HEK293 (cell line): Measurements from ENCODE around the gene HARS1.

Experiments used
- CTCF ChIA-PET: fragments of 350-600 bp; formaldehyde crosslinking; extraction: SDS; loops from one replicate; lab custom pipeline; 2021; ENCODE audit warnings: antibody characterized with exemption; lab: Yijun Ruan, JAX
- POLR2A ChIA-PET: fragments of 300-600 bp; formaldehyde crosslinking; extraction: SDS; loops from one replicate; lab custom pipeline; 2020; ENCODE audit warnings: antibody characterized with exemption, inconsistent platforms; lab: Yijun Ruan, JAX
- H3K27ac ChIP-seq: fragments of 200-500 bp; sonication (Bioruptor generic); 2 replicates; pipeline ENCODE4 v1.5.1; 2014; ENCODE audit warnings: low read depth, low read length, control low read depth, inconsistent platforms; ENCODE audit errors: extremely low read depth
- H3K36me3 ChIP-seq, 2 experiments: fragments of 200-500 bp in 1 of 2; sonication (Bioruptor generic) in 1 of 2; 1 replicate in 1 of 2; 2 replicates in 1 of 2; pipeline ENCODE4 v1.5.1; 2014 to 2017; ENCODE audit warnings: inconsistent platforms in 2 of 2, low read length in 2 of 2; ENCODE audit not compliant: control insufficient read depth in 2 of 2, insufficient read depth in 1 of 2
- H3K4me1 ChIP-seq: fragments of 200-500 bp; sonication (Bioruptor generic); 2 replicates; pipeline ENCODE4 v1.5.1; 2014; ENCODE audit warnings: mild to moderate bottlenecking, low read length, inconsistent platforms; ENCODE audit not compliant: control insufficient read depth, insufficient read depth
- H3K4me3 ChIP-seq: 2 replicates; pipeline ENCODE4 v1.5.1; 2011; ENCODE audit warnings: low read depth, mild to moderate bottlenecking, control low read depth, low read length, moderate library complexity
- H3K9me3 ChIP-seq: fragments of 200-500 bp; sonication (Bioruptor generic); 2 replicates; pipeline ENCODE4 v1.5.1; 2014; ENCODE audit warnings: low read depth, low read length, inconsistent platforms; ENCODE audit not compliant: control insufficient read depth, insufficient read depth
- KLF9 ChIP-seq: fragments of 450-650 bp; formaldehyde crosslinking; IDR thresholded peaks from 2 replicates; pipeline ENCODE4 v1.5.1; 2016; ENCODE audit warnings: missing biosample characterization, missing genetic modification characterization, low read depth
- SP2 ChIP-seq: fragments of 450-650 bp; formaldehyde crosslinking; IDR thresholded peaks from 2 replicates; pipeline ENCODE4 v1.5.1; 2016; ENCODE audit warnings: missing biosample characterization, missing genetic modification characterization
- ZNF248 ChIP-seq: fragments of 450-650 bp; formaldehyde crosslinking; IDR thresholded peaks from 2 replicates; pipeline ENCODE4 v1.5.1; 2017; ENCODE audit warnings: missing biosample characterization, missing genetic modification characterization
- ZNF274 ChIP-seq, 2 experiments: fragments of 200-500 bp in 1 of 2; fragments of 450-650 bp in 1 of 2; sonication (Bioruptor generic) in 1 of 2; formaldehyde crosslinking in 1 of 2; IDR thresholded peaks; 2 replicates each; pipeline versions ENCODE4 v1.5.1 to v1.6.1; 2014 to 2016; ENCODE audit warnings: borderline replicate concordance in 1 of 2, inconsistent platforms in 1 of 2, low read length in 1 of 2, missing biosample characterization in 1 of 2, missing genetic modification characterization in 1 of 2
- ZNF292 ChIP-seq: fragments of 450-650 bp; formaldehyde crosslinking; IDR thresholded peaks from 2 replicates; pipeline ENCODE4 v1.5.1; 2016; ENCODE audit warnings: low read depth, missing biosample characterization, missing genetic modification characterization, borderline replicate concordance
- ZNF394 ChIP-seq: fragments of 450-650 bp; formaldehyde crosslinking; IDR thresholded peaks from 2 replicates; pipeline ENCODE4 v1.5.1; 2016; ENCODE audit warnings: missing biosample characterization, missing genetic modification characterization, mild to moderate bottlenecking, moderate library complexity, borderline replicate concordance
- ZNF473 ChIP-seq: fragments of 450-650 bp; formaldehyde crosslinking; IDR thresholded peaks from 2 replicates; pipeline ENCODE4 v1.5.1; 2017; ENCODE audit warnings: missing biosample characterization, missing genetic modification characterization
- ZNF571 ChIP-seq: fragments of 450-650 bp; formaldehyde crosslinking; IDR thresholded peaks from 2 replicates; pipeline ENCODE4 v1.5.0; 2017; ENCODE audit warnings: missing biosample characterization, missing genetic modification characterization
- ZNF585B ChIP-seq: fragments of 450-650 bp; formaldehyde crosslinking; IDR thresholded peaks from 2 replicates; pipeline ENCODE4 v1.5.1; 2016; ENCODE audit warnings: missing biosample characterization, missing genetic modification characterization
- ZNF658 ChIP-seq: fragments of 450-650 bp; formaldehyde crosslinking; IDR thresholded peaks from 2 replicates; pipeline ENCODE4; 2016; ENCODE audit warnings: missing biosample characterization, missing genetic modification characterization
- TF ChIP-seq, protein P1 (sequence below): fragments of 450-650 bp; formaldehyde crosslinking; IDR thresholded peaks from 2 replicates; pipeline ENCODE4 v1.5.0; 2017; ENCODE audit warnings: missing biosample characterization, missing genetic modification characterization, borderline replicate concordance
- TF ChIP-seq, protein P2 (sequence below): fragments of 450-650 bp; formaldehyde crosslinking; IDR thresholded peaks from 2 replicates; pipeline ENCODE4 v1.5.1; 2016; ENCODE audit warnings: missing biosample characterization, missing genetic modification characterization
- TF ChIP-seq, protein P3 (sequence below): fragments of 450-650 bp; formaldehyde crosslinking; IDR thresholded peaks from 2 replicates; pipeline ENCODE4 v1.5.1; 2016; ENCODE audit warnings: missing biosample characterization, missing genetic modification characterization
- TF ChIP-seq, protein P4 (sequence below): fragments of 450-650 bp; formaldehyde crosslinking; IDR thresholded peaks from 2 replicates; pipeline ENCODE4 v1.5.1; 2017; ENCODE audit warnings: missing biosample characterization, missing genetic modification characterization
- TF ChIP-seq, protein P5 (sequence below): fragments of 450-650 bp; IDR thresholded peaks from 2 replicates; pipeline ENCODE4 v1.5.1; 2018; ENCODE audit warnings: missing biosample characterization, missing genetic modification characterization
- TF ChIP-seq, protein P6 (sequence below): fragments of 450-650 bp; formaldehyde crosslinking; IDR thresholded peaks from 2 replicates; pipeline ENCODE4 v1.5.1; 2016; ENCODE audit warnings: missing biosample characterization, missing genetic modification characterization
- TF ChIP-seq, protein P7 (sequence below): fragments of 450-650 bp; formaldehyde crosslinking; IDR thresholded peaks from 2 replicates; pipeline ENCODE4 v1.5.1; 2016; ENCODE audit warnings: missing biosample characterization, missing genetic modification characterization

The HARS1 gene

DNA sequence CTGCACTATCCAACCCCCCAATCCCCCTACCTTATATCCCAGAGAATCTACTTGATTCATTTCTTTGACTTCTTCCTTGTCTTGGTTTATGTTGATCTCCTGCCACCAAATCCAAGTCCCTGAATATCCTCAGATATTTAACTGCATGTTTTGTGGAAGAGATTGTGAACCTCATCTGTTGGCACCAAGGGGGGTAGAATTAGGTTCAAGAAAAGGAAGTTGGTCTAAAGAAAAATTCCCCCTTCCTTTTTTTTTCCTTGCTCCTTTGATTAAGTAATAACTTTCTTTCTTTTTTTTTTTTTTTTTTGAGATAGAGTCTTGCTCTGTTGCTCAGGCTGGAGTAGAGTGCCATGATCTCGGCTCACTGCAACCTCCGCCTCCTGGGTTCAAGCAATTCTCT is 57.7 kb downstream of the HARS1 start:
- Histone ChIP-seq H3K27ac (no peak overlapping the region), H3K9me3 (no peaks in the 10 kb centered on the region; the same call in 1 of the 2 replicates), H3K4me3 (no peak overlapping the region), H3K36me3 (no peaks in the 10 kb centered on the region), H3K4me1 (no peaks in the 10 kb centered on the region)
- POLR2A ChIA-PET: interaction anchor here (0.6 kb wide), 1 partner anchor 28 kb away, joined by 6 read pairs; no protein-coding TSS in a partner anchor
- CTCF ChIA-PET: interaction anchor here (2.0 to 3.2 kb wide), 2 partner anchors 13 to 261 kb away, joined by 10 to 12 read pairs; partner anchors contain the start of genes IK and NDUFA2
- TF ChIP-seq ZNF274 (IDR thresholded peaks at IDR 0.05; ENCODE audit: low read length) (no peak), ZNF274 (tag by site-specific recombination; IDR thresholded peaks at IDR 0.05; ENCODE audit: borderline replicate concordance) (no peak), ZNF248 (no peak), KLF9 (no peak), ZNF394 (tag by site-specific recombination) (no peak)
- TF ChIP-seq, protein P1, sequence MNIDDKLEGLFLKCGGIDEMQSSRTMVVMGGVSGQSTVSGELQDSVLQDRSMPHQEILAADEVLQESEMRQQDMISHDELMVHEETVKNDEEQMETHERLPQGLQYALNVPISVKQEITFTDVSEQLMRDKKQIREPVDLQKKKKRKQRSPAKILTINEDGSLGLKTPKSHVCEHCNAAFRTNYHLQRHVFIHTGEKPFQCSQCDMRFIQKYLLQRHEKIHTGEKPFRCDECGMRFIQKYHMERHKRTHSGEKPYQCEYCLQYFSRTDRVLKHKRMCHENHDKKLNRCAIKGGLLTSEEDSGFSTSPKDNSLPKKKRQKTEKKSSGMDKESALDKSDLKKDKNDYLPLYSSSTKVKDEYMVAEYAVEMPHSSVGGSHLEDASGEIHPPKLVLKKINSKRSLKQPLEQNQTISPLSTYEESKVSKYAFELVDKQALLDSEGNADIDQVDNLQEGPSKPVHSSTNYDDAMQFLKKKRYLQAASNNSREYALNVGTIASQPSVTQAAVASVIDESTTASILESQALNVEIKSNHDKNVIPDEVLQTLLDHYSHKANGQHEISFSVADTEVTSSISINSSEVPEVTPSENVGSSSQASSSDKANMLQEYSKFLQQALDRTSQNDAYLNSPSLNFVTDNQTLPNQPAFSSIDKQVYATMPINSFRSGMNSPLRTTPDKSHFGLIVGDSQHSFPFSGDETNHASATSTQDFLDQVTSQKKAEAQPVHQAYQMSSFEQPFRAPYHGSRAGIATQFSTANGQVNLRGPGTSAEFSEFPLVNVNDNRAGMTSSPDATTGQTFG (tag by site-specific recombination): no peak
- TF ChIP-seq, protein P2, sequence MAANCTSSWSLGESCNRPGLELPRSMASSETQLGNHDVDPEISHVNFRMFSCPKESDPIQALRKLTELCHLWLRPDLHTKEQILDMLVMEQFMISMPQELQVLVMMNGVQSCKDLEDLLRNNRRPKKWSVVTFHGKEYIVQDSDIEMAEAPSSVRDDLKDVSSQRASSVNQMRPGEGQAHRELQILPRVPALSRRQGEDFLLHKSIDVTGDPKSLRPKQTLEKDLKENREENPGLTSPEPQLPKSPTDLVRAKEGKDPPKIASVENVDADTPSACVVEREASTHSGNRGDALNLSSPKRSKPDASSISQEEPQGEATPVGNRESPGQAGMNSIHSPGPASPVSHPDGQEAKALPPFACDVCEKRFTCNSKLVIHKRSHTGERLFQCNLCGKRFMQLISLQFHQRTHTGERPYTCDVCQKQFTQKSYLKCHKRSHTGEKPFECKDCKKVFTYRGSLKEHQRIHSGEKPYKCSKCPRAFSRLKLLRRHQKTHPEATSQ (tag by site-specific recombination): no peak

DNA sequence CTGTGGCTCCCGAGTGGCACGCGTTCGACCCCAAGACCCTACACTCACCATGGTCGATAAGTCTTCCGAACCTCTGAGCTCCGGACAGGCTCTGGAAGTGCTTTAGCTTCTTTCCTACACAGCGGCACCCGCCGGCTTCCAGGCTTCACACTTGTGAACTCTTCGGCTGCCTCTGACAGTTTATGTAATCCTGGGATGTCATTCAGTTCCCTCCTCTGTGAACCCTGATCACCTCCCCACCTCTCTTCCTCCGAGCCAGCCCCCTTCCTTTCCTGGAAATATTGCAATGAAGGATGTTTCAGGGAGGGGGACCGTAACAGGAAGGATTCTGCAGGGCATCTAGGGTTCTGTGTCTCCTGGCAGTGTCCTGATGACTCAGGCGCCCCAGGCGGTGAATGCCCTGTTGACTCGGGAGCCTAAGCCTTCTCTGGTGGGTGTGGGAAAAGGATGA is 58.1 kb downstream of the HARS1 start, which contains the start of gene CD14:
TSS of gene CD14 (minus strand) at position 155 of the 451 bp plus-strand sequence. CDS start at position 51, 104 bp downstream.
- H3K9me3 ChIP-seq: no peaks in the 10 kb centered on the region; the same call in 1 of the 2 replicates
- H3K27ac ChIP-seq: no peak within 1 kb of the TSS
- no peaks in the 10 kb centered on the region for H3K4me1 ChIP-seq
- ChIA-PET CTCF (interaction anchor here (0.6 to 3.2 kb wide), 2 partner anchors 86 to 261 kb away, joined by 4 to 12 read pairs; no protein-coding TSS in a partner anchor), POLR2A (interaction anchor here (0.6 to 1.4 kb wide), 4 partner anchors 15 to 76 kb away, joined by 3 to 6 read pairs (median 4); partner anchors contain the start of genes APBB3, IK and SRA1)
- H3K4me3 ChIP-seq: no peak within 1 kb of the TSS
- no peaks in the 10 kb centered on the region for H3K36me3 ChIP-seq
- TF ChIP-seq ZNF571 (tag by site-specific recombination): no peak
- TF ChIP-seq, protein P3, sequence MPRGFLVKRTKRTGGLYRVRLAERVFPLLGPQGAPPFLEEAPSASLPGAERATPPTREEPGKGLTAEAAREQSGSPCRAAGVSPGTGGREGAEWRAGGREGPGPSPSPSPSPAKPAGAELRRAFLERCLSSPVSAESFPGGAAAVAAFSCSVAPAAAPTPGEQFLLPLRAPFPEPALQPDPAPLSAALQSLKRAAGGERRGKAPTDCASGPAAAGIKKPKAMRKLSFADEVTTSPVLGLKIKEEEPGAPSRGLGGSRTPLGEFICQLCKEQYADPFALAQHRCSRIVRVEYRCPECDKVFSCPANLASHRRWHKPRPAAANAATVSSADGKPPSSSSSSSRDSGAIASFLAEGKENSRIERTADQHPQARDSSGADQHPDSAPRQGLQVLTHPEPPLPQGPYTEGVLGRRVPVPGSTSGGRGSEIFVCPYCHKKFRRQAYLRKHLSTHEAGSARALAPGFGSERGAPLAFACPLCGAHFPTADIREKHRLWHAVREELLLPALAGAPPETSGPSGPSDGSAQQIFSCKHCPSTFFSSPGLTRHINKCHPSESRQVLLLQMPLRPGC (tag by site-specific recombination): no peak
- TF ChIP-seq ZNF292 (tag by site-specific recombination): no peak
- TF ChIP-seq, protein P4, sequence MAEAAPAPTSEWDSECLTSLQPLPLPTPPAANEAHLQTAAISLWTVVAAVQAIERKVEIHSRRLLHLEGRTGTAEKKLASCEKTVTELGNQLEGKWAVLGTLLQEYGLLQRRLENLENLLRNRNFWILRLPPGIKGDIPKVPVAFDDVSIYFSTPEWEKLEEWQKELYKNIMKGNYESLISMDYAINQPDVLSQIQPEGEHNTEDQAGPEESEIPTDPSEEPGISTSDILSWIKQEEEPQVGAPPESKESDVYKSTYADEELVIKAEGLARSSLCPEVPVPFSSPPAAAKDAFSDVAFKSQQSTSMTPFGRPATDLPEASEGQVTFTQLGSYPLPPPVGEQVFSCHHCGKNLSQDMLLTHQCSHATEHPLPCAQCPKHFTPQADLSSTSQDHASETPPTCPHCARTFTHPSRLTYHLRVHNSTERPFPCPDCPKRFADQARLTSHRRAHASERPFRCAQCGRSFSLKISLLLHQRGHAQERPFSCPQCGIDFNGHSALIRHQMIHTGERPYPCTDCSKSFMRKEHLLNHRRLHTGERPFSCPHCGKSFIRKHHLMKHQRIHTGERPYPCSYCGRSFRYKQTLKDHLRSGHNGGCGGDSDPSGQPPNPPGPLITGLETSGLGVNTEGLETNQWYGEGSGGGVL: no peak
- no peak for TF ChIP-seq ZNF658 (tag by site-specific recombination)
- TF ChIP-seq, protein P5, sequence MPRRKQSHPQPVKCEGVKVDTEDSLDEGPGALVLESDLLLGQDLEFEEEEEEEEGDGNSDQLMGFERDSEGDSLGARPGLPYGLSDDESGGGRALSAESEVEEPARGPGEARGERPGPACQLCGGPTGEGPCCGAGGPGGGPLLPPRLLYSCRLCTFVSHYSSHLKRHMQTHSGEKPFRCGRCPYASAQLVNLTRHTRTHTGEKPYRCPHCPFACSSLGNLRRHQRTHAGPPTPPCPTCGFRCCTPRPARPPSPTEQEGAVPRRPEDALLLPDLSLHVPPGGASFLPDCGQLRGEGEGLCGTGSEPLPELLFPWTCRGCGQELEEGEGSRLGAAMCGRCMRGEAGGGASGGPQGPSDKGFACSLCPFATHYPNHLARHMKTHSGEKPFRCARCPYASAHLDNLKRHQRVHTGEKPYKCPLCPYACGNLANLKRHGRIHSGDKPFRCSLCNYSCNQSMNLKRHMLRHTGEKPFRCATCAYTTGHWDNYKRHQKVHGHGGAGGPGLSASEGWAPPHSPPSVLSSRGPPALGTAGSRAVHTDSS (tag by site-specific recombination): no peak
- no peak for TF ChIP-seq ZNF585B (tag by site-specific recombination)
- no peak for TF ChIP-seq ZNF473 (tag by site-specific recombination)
- no peak for TF ChIP-seq SP2 (tag by site-specific recombination)
- TF ChIP-seq, protein P6, sequence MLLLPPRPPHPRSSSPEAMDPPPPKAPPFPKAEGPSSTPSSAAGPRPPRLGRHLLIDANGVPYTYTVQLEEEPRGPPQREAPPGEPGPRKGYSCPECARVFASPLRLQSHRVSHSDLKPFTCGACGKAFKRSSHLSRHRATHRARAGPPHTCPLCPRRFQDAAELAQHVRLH (tag by site-specific recombination): no peak
- TF ChIP-seq, protein P7, sequence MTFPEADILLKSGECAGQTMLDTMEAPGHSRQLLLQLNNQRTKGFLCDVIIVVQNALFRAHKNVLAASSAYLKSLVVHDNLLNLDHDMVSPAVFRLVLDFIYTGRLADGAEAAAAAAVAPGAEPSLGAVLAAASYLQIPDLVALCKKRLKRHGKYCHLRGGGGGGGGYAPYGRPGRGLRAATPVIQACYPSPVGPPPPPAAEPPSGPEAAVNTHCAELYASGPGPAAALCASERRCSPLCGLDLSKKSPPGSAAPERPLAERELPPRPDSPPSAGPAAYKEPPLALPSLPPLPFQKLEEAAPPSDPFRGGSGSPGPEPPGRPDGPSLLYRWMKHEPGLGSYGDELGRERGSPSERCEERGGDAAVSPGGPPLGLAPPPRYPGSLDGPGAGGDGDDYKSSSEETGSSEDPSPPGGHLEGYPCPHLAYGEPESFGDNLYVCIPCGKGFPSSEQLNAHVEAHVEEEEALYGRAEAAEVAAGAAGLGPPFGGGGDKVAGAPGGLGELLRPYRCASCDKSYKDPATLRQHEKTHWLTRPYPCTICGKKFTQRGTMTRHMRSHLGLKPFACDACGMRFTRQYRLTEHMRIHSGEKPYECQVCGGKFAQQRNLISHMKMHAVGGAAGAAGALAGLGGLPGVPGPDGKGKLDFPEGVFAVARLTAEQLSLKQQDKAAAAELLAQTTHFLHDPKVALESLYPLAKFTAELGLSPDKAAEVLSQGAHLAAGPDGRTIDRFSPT: no peak
